Nephron progenitor cell (in vitro differentiated cells): ENCODE measurements around the gene PFDN6.
A peak's percentile ranks its signal among the peaks of the same experiment; 100 is the strongest.

ENCODE experiments used
- DNase-seq: peaks from one replicate; pipeline ENCODE4 v3.0.0; 2021
- H3K27ac Mint-ChIP-seq: 2 replicates; pipeline ENCODE4 v1.8.0; 2021; ENCODE audit warnings: mild to moderate bottlenecking, moderate library complexity, mixed read lengths
- H3K27me3 Mint-ChIP-seq: 2 replicates; pipeline ENCODE4 v1.8.0; 2021; ENCODE audit warnings: mild to moderate bottlenecking, low read depth, mixed read lengths; ENCODE audit not compliant: poor library complexity
- H3K36me3 Mint-ChIP-seq: 2 replicates; pipeline ENCODE4 v1.8.0; 2021; ENCODE audit warnings: low read depth, mixed read lengths
- H3K4me1 Mint-ChIP-seq: 2 replicates; pipeline ENCODE4 v1.8.0; 2021; ENCODE audit warnings: mixed read lengths
- H3K4me3 Mint-ChIP-seq: 2 replicates; pipeline ENCODE4 v1.8.0; 2021; ENCODE audit warnings: mild to moderate bottlenecking, moderate library complexity, mixed read lengths
- H3K9me3 Mint-ChIP-seq: 2 replicates; pipeline ENCODE4 v1.8.0; 2021; ENCODE audit warnings: mild to moderate bottlenecking, moderate library complexity, mixed read lengths
- TF ChIP-seq, protein P1 (sequence below): fragments of 200-600 bp; sonication (generic); IDR thresholded peaks from 2 replicates; pipeline ENCODE4 v1.5.0; 2021; ENCODE audit warnings: antibody characterized with exemption

The PFDN6 gene

DNA sequence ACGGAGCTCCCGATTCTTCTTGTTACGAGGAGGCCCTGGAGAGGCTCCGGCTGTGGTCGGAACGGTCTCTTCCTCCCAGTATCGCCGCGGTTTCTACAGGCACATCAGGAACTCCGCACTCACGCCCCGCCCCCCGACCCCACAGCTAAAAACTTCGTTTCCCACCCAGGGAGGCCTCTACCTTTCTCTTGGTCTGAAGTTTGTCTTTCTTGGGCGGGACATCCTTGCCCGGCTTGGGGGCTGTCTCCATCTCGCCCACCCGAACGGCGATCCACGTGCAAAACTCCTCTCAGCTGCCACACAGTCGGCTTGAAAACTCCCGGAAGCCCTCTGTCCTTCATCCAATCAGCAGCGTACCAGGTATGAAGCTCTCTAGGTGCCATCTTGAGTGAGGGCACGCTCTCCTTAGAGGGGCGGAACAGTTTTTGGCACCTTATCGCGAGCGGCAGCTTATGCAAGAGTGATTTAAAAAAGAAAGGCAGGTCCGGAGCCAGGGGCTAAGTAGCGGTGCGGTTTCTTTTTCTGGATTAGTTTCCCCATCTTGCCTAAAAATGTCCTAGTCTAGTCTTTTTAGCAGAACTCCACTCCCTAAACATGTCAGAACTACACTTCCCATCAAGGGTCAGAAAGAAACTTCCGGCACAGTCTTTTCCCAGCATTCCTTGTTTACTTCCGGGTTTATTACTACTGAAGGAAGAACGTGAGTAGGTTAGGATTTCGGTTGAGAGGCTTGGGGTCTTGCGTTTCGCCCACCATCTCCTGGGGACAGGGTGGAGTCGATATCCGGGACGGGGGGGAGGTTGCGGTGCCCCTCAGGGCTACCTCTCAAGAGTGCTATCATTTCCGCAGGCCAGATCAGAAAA, at the start of gene PFDN6, which contains the start of gene WDR46:
TSS of gene PFDN6 (plus strand) at position 681 of the 863 bp plus-strand sequence. CDS start 256 bp downstream, outside the sequence.
TSS of gene WDR46 (minus strand) at position 319 of the 863 bp plus-strand sequence. CDS start at position 250, 69 bp downstream.
- Mint-ChIP-seq H3K4me3 (peak within 1 kb of the TSS; percentile 98), H3K27me3 (peaks cover 2% of the 10 kb centered on the region), H3K4me1 (peaks cover 49% of the 10 kb centered on the region), H3K27ac (peak within 1 kb of the TSS; percentile 69), H3K9me3 (no peaks in the 10 kb centered on the region), H3K36me3 (peaks cover 29% of the 10 kb centered on the region)
- TF ChIP-seq, protein P1, sequence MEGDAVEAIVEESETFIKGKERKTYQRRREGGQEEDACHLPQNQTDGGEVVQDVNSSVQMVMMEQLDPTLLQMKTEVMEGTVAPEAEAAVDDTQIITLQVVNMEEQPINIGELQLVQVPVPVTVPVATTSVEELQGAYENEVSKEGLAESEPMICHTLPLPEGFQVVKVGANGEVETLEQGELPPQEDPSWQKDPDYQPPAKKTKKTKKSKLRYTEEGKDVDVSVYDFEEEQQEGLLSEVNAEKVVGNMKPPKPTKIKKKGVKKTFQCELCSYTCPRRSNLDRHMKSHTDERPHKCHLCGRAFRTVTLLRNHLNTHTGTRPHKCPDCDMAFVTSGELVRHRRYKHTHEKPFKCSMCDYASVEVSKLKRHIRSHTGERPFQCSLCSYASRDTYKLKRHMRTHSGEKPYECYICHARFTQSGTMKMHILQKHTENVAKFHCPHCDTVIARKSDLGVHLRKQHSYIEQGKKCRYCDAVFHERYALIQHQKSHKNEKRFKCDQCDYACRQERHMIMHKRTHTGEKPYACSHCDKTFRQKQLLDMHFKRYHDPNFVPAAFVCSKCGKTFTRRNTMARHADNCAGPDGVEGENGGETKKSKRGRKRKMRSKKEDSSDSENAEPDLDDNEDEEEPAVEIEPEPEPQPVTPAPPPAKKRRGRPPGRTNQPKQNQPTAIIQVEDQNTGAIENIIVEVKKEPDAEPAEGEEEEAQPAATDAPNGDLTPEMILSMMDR = no peak
- peak; percentile 66 for DNase-seq

DNA sequence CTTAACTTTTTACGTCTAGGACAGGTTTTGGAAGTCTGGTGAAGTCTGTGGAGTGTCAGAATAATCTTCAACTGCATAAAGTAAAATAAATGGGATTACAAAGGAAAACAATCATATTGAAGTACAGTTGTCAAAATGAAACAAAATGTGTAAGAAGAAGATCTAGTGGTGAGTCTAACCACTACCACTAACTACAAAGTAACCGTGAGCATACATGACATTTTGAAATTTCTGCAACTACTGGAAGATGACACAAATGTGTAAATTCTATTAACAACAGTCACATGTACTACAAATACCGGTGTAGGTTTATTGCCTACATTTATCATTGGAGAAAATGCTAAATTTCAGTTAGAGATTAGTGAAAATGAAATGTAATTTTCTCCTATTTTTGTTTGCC, 47.4 kb upstream of the PFDN6 start:
- TF ChIP-seq, protein P1 = no peak
- H3K27me3 Mint-ChIP-seq = peaks cover 61% of the 10 kb centered on the region

DNA sequence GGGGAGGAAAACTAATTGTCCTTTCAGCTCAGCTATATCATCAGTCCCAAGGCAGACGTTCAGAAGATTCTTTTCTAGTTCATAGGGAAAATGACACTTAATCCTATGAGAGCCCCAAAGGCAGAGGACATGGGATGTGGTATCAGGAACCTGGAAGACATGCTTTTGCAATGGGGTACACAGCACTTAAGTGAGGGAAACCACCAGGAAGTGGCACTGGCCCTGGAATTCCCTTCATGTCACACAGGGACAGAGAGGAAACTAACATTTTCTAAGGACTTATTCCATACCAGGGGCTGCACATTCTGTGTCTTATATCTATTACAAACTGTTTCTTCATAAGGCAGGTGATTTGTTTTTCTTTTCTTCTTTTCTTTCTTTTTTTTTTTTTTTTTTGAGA, 45.9 kb upstream of the PFDN6 start:
- Mint-ChIP-seq H3K4me1 (peaks cover 22% of the 10 kb centered on the region), H3K27ac (no peak overlapping the region), H3K4me3 (no peak overlapping the region), H3K27me3 (peaks cover 61% of the 10 kb centered on the region), H3K9me3 (peaks cover 5% of the 10 kb centered on the region), H3K36me3 (no peaks in the 10 kb centered on the region)
- TF ChIP-seq, protein P1 = no peak
- no peak for DNase-seq

More for the DNA sequence above, 47.4 kb upstream of the PFDN6 start:
- no peak for DNase-seq
- peaks cover 29% of the 10 kb centered on the region for H3K4me1 Mint-ChIP-seq
- no peaks in the 10 kb centered on the region for H3K36me3 Mint-ChIP-seq
- H3K27ac Mint-ChIP-seq = no peak overlapping the region
- no peak overlapping the region for H3K4me3 Mint-ChIP-seq
- peaks cover 5% of the 10 kb centered on the region for H3K9me3 Mint-ChIP-seq

DNA sequence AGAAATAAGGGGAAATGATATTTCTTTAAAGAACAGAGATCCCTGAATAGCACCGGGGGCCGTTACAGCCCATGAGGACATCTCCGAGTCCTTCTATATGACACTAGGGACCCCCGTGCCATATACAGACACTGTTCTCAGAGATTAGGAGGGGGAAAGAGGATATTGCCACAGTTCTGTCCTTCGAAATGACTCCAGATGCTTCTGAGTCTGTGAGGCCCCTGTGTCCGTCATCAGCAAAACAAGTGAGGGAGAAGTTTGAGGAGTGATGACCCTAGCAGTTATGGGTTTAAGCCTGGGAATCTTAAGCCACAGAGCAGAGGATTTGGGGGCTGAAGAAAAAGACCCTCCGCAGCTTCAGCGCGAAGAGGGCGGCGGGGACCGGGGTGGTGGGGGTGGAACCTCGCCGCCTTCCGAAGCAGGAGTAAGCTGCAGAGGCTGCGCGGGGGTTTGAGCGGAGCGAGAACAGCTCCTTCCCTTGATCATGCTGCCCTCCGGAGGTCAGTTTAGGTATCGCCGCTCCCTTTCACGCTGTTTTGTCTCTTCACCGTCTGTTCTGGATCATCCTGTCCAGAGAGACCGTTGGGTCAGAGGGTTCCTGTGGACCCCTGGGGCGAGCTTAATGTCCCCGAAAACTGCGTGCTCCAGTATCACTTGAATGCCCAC, 41.3 kb upstream of the PFDN6 start:
- peak; percentile 96 for DNase-seq
- Mint-ChIP-seq H3K27me3 (peaks cover 31% of the 10 kb centered on the region), H3K36me3 (peaks cover 26% of the 10 kb centered on the region), H3K4me3 (peak overlapping the region; percentile 84), H3K9me3 (no peaks in the 10 kb centered on the region), H3K27ac (no peak overlapping the region), H3K4me1 (peaks cover 36% of the 10 kb centered on the region)
- TF ChIP-seq, protein P1 = peak; percentile 97

DNA sequence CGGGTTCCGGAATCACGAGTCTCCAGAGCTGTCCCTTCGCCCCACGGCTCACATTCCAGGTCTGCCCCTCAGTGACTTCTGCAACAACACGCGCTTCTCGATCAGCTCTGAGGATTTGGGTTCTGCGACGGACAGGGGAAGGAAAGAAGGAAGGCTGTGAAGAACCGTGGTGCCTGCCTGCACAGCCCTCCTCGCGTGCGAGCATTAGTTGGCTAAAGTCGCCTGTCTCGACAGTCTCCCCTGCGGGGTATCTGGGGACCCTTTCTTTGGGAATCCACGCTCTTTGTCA, 40.8 kb upstream of the PFDN6 start:
- Mint-ChIP-seq H3K27me3 (peaks cover 27% of the 10 kb centered on the region), H3K4me3 (peak overlapping the region; percentile 84), H3K36me3 (peaks cover 26% of the 10 kb centered on the region), H3K4me1 (peaks cover 36% of the 10 kb centered on the region), H3K9me3 (no peaks in the 10 kb centered on the region), H3K27ac (no peak overlapping the region)
- DNase-seq = no peak
- TF ChIP-seq, protein P1 = no peak
